AG04450 (cell line): ENCODE measurements around the gene ULK1. TPM values are rescaled to one million over a fixed set of nuclear protein-coding genes. Genes with fewer than 3 reads are reported as not detected.

Experiments
- CTCF ChIA-PET: fragments of 300-600, 350-600 bp; formaldehyde crosslinking; extraction: SDS; loops from one replicate; lab custom pipeline; 2022; ENCODE audit warnings: antibody characterized with exemption, inconsistent platforms; lab: Charles Lee
- POLR2A ChIA-PET: fragments of 350-600 bp; formaldehyde crosslinking; extraction: SDS; loops from one replicate; lab custom pipeline; 2021; ENCODE audit warnings: antibody characterized with exemption, inconsistent platforms; lab: Yijun Ruan, JAX
- DNase-seq: peaks from one replicate; pipeline ENCODE4 v3.0.0-alpha.2; 2011; ENCODE audit warnings: low read depth, low spot score
- H3K27ac ChIP-seq: one replicate; pipeline ENCODE4 v1.5.1; 2012; ENCODE audit warnings: low read depth, low read length, control low read depth
- H3K27me3 ChIP-seq: one replicate; pipeline ENCODE4 v1.6.0; 2012; ENCODE audit warnings: low read length; ENCODE audit not compliant: control insufficient read depth, insufficient read depth
- H3K4me3 ChIP-seq: 2 replicates; pipeline ENCODE4 v1.5.1; 2011; ENCODE audit warnings: mild to moderate bottlenecking, low read depth, low read length, control low read depth
- H3K9me3 ChIP-seq: 2 replicates; pipeline ENCODE4 v1.5.1; 2012; ENCODE audit warnings: low read length; ENCODE audit not compliant: control insufficient read depth, insufficient read depth
- CTCF ChIP-seq: IDR thresholded peaks from 2 replicates; pipeline ENCODE4 v1.5.1; 2011; ENCODE audit warnings: low read depth, low read length, control low read depth, inconsistent platforms
- polyA plus RNA-seq: library from polyadenylated mRNA; depleted of rRNA; stranded (reverse); fragments of >200 nt; gene quantifications from 2 replicates; pipeline ENCODE4 v1.2.3, GENCODE V29; 2011; rRNA removed
- small RNA-seq: library from RNA; depleted of rRNA; stranded (forward); fragments of <200 nt; gene quantifications from one replicate; pipeline ENCODE3, GENCODE V24; 2012; ENCODE audit warnings: low read depth; ENCODE audit not compliant: insufficient read length

ULK1 gene
- polyA plus RNA-seq, 1 experiment = 4.6 TPM

GRCh38 chr12:131971226-131971625, 76.8 kb downstream of the ULK1 start:
- CTCF ChIA-PET = no interaction called here
- POLR2A ChIA-PET = no interaction called here
- Histone ChIP-seq H3K27me3 (no peaks in the 10 kb centered on the region), H3K9me3 (no peaks in the 10 kb centered on the region), H3K4me3 (no peak overlapping the region), H3K27ac (no peak overlapping the region)
- TF ChIP-seq CTCF = no peak
- DNase-seq = no peak

Small RNAs within 50 kb of the gene (small RNA-seq; reads per million reads assigned to genes)
- gene AC131009.3 = not detected

Other genes starting within 250 kb of the ULK1 start
- 12.5 and 13.4 TPM in 2 replicates for gene SFSWAP, start 183.5 kb upstream of the ULK1 start, polyA plus RNA-seq
- 9.9 and 13.2 TPM in 2 replicates for gene MMP17, start 66.2 kb upstream of the ULK1 start, polyA plus RNA-seq
- 11.4 and 13.7 TPM in 2 replicates for gene PUS1, start 34.7 kb downstream of the ULK1 start, polyA plus RNA-seq
- 5.4 and 7.3 TPM in 2 replicates for gene EP400, start 55.3 kb downstream of the ULK1 start, polyA plus RNA-seq
- gene DDX51, start 249.7 kb downstream of the ULK1 start, polyA plus RNA-seq = 4.5 and 4.6 TPM in 2 replicates
- gene NOC4L, start 249.8 kb downstream of the ULK1 start, polyA plus RNA-seq = 2.9 and 3.7 TPM in 2 replicates